Caki2 (cell line): Measurements from ENCODE around the gene NEUROG1. TPM values are rescaled to one million over a fixed set of nuclear protein-coding genes. Genes with fewer than 3 reads are reported as not detected.
A peak's percentile ranks its signal among the peaks of the same experiment; 100 is the strongest.
"Not testable (repeated sequence)": the region's sequence is repeated elsewhere in the genome, so short reads cannot be mapped to it uniquely, and the experiment has no call there.

Source experiments
- DNase-seq: peaks from one replicate; pipeline ENCODE4 v3.0.0-alpha.2; 2015; ENCODE audit warnings: low read depth
- in situ Hi-C: cut with HindIII; loops from 2 replicates; pipeline ENCODE4 v1.10.0; 2016; ENCODE audit warnings: low sequenced_read_pairs, low pct_unique_long_range_greater_than_20kb, mixed read lengths
- total RNA-seq: library from RNA; depleted of rRNA; stranded (reverse); fragments of >200 nt; shearing (Covaris generic); gene quantifications from 2 replicates; pipeline ENCODE4 v1.2.3, GENCODE V29; 2014; ENCODE audit warnings: low replicate concordance

Gene NEUROG1
- total RNA-seq, 1 experiment from 2014 or later, result not detected

DNA sequence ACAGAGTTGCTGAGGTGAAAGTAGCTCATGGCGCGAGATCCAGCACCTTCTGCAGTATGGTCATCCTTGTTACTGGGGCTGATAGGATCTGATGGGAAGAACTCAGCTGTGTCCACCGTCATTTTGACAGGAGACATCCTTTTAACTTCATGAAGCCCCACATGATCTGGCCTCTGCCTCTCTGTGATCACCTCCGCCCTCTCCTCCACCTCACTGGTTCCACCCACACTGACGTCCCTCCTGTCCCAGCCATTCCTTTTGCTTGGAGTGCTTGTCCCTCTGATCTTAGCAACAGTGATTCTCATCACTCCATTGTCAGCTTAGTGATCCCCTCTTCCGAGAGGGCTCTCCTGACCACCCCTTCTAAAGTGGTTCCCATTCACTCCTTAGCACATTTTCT, 25.8 kb downstream of the NEUROG1 start:
- in situ Hi-C loops, result no loop called here
- no peak for DNase-seq

GRCh38 chr5:135508496-135509005, 27.2 kb downstream of the NEUROG1 start:
- DNase-seq, result no peak
- in situ Hi-C loops, result no loop called here

DNA sequence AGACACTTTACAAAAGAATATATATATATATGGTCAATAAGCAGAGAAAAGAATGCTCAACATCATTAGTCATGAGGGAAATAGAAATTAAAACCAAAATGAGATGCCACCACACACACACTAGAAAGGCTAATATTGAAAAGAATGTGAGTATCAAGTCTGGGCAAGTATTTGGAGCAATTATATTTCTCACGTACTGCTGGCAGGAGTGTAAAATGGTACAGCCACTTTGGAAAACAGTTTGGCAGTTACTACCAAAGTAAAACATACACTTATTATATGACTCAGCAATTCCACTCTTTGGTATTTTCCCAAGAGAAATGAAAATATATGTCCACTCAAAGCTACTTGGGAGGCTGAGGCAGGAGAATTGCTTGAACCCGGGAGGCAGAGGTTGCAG, 29.8 kb downstream of the NEUROG1 start:
- in situ Hi-C loops, result no loop called here
- DNase-seq, result no peak

DNA sequence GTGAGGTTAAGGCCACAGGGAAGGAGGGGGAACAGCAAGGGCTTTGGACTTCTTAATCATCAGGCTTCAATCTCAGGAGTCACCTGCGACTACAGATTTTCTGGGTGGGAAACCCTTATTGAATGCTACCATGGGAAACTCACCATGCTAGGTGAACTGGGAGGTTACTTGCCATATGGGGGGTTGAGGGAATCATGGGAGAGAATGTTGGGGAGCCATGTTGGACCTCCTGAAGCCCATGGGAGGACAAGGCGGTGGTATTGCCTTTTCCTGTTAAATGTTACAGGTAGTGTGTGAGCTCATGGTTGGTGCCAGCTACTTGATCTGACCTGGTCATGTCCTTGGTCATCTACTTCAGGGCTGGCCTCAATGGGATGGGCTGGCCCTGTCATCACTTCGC, 31.4 kb downstream of the NEUROG1 start:
- in situ Hi-C loops, result no loop called here
- DNase-seq, result no peak

DNA sequence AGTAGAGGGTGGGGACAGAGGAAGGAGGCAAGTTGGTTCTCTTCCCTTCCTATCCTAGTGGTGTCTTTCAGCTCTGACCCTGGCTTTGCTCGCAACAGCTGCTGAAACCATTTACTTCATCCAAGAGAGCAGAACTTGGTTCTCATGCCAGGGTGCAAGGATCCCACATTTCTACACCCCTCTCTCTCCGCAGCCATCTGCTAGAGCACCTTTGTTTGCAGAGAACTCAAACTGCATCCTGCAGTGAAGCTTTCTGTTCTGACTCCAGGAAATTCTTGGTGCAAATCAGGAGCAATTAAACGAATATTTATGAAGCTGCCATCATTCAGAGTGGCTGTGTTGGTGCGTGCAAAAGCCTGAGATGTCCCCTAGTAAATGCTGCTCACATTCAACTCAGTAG, 31.9 kb downstream of the NEUROG1 start:
- in situ Hi-C loops, result no loop called here
- DNase-seq, result no peak

GRCh38 chr5:135502836-135503520, 32.8 kb downstream of the NEUROG1 start:
- DNase-seq, result no peak
- in situ Hi-C loops, result no loop called here

DNA sequence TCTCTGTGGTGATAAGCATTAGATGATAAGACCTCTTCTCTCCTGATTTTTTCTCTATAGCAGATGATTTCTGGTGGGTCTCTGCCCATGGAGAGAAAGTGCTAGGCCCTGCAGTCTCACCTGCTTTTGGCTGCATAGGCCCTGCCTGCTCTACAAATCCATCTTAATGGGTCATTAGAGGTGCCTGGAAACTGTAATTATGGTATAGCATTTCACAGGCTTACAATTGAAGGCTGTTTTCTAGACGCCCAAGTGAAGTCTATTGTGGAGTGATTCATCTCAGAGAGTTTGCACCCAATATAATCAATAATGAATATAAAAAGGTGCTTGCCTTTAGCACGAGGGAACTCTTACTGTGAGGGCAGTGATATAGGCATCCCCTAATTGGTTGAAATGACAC, 33.8 kb downstream of the NEUROG1 start:
- in situ Hi-C loops, result no loop called here
- no peak for DNase-seq

DNA sequence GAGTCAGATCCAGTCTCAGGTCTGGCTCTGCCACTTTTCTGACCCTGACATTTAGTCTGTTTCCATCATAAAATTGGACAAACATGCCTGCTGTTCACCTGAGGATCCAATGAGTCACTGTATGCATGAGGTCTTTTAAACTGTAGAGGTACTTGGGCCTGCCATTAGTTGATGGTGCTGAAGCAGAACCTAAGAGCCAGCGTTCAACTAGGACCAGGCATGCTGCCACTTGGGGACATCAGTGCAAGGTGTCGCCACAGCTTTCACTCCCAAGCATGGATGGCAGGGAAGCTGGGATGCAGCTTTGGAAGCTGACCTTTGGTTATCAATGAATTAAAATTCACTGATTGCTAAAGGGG, 37.1 kb downstream of the NEUROG1 start:
- DNase-seq, result no peak
- in situ Hi-C loops, result no loop called here

GRCh38 chr5:135497971-135498636, 37.7 kb downstream of the NEUROG1 start:
- DNase-seq, result no peak
- in situ Hi-C loops, result no loop called here

- in situ Hi-C loops, result not testable (repeated sequence)
These were observed 40.2 kb downstream of the NEUROG1 start for GRCh38 chr5:135495531-135495930.

DNA sequence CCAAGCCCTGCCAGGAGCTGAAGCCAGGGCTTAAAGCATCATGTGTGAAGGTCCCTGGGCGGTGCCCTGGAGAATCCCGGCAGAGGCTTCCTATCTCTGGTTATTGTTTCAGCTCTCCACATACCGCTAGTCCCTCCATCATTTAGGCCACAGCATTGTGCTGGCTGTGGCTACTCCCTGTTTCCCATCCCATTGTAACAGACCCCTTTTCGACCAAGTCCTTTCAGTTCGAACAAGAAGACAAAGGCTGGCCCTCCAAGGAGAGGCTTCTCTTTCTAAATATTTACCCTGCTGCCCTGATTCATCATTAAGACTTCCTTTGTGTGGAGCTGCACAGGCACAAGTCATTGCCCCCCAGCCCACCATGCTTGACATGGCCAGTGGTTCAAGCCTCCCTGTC, 41.6 kb downstream of the NEUROG1 start:
- DNase-seq, result no peak
- in situ Hi-C loops, result no loop called here

More at GRCh38 chr5:135495531-135495930, 40.2 kb downstream of the NEUROG1 start:
- peak; percentile 16 for DNase-seq

GRCh38 chr5:135493406-135494180, 42.2 kb downstream of the NEUROG1 start:
- in situ Hi-C loops, result no loop called here
- DNase-seq, result peak; percentile 34

GRCh38 chr5:135492319-135492626, 43.5 kb downstream of the NEUROG1 start:
- in situ Hi-C loops, result no loop called here
- DNase-seq, result no peak

- in situ Hi-C loops, result no loop called here
- no peak for DNase-seq
These were observed 44.0 kb downstream of the NEUROG1 start for GRCh38 chr5:135491552-135492318.

- DNase-seq, result no peak
- in situ Hi-C loops, result no loop called here
These were observed 44.7 kb downstream of the NEUROG1 start for GRCh38 chr5:135491038-135491551.

DNA sequence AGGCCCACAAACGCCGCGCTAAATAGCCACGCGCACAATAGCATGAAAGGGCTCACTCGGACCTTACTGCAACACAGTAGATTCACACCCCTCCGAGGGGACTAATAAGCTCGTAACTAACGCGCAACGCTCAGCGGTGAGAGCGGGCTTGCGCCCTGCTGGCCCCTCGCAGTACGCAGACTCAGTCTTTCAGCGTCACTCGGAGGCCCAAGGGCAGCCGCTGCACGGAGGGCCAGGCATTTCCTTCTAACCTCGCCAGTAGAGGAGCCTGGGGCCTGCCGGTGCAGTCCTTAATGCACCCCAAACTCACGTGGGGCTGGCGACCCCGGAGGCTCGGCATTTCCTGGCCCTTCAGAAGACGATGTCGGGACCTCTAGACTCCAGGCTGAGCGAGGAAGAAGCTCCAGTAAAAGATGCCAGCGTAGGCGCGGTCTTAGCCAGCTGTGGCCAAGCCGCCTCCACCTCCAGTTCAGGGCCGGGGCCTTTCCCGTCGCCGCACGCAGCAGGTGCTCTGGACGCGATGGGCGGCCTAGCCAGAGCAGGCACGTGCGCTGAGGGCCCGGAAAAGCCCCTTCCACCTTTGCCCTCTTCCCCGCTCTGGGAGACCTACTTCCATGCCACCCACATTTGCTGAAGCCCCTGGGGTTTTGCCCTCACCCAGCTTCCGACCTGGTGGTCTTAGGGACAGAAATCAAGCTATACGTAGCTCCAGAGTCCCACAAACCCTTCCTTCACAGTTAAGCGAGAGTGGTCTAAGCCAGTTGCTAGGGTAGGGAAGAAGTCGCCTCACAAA, 45.3 kb downstream of the NEUROG1 start:
- no peak for DNase-seq
- in situ Hi-C loops, result no loop called here

DNA sequence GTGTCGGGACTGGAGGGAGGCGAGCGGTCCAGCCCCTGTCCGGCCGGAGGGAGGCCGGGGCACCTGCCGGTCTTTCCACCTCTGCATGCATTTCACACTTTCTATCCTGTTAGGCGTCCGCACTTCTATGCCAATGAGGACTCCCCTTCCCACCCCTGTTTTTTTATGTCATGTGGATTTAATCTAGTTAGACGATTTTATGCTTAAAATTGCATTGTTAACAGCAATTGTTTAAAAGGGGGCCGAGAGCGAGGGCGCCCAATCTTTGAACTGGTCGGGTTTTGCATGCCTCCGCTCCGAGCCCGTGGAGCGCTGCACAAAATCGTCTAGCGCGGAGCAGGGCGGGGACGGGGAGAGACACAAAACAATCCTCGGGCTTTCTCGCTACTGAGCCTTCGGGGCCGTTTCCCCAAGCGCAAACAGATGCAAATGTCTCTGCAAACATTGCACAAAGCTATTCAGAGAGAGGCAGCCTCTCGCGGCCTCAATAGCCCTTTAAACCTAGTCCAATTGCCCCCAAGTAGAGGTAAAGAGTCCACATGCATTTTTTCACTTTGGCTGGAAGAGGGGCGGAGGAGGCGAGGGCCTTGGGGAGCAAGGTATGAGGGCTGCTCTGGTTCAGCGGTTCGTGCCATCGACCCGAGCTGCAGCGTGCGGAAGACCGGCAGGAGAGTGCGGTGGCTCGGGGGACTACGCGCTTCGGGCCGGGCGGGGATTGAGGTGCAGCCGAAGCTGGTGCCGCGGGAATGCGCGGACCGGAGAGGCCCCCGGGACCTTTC, 46.1 kb downstream of the NEUROG1 start:
- in situ Hi-C loops, result no loop called here
- no peak for DNase-seq
